HepG2 (cell line): ENCODE data around the gene PC. TPM values are rescaled to one million over a fixed set of nuclear protein-coding genes. Genes with fewer than 3 reads are reported as not detected.

Experiments used
- ASH2L ChIP-seq: fragments of 300-600, 200-600 bp; sonication (generic); IDR thresholded peaks from 2 replicates; pipeline ENCODE4 v1.7.0; 2017; ENCODE audit warnings: low read depth, mild to moderate bottlenecking, moderate library complexity, mixed read lengths, low read length; ENCODE audit not compliant: insufficient read length
- ATF2 ChIP-seq: sonication (generic); formaldehyde crosslinking; IDR thresholded peaks from 2 replicates; pipeline ENCODE4 v1.4.0; 2020; ENCODE audit warnings: missing genetic modification reagents
- CREB3 ChIP-seq: sonication (generic); formaldehyde crosslinking; IDR thresholded peaks from 2 replicates; pipeline ENCODE4 v1.5.0; 2020; ENCODE audit warnings: missing genetic modification reagents
- EP300 ChIP-seq, 3 experiments: sonication (generic) in 1 of 3; formaldehyde crosslinking in 1 of 3; IDR thresholded peaks; 2 replicates each; pipeline versions ENCODE4 v1.5.1 to v1.6.1; 2011 to 2020; ENCODE audit warnings: low read depth in 2 of 3, low read length in 2 of 3, borderline replicate concordance in 1 of 3, improper control_type of control experiment in 1 of 3, mild to moderate bottlenecking in 1 of 3, missing genetic modification reagents in 1 of 3, moderate library complexity in 1 of 3
- ETV5 ChIP-seq: IDR thresholded peaks from 2 replicates; pipeline ENCODE4 v1.6.1; 2018; ENCODE audit warnings: missing biosample characterization, missing genetic modification reagents, inconsistent platforms, borderline replicate concordance
- GPN1 ChIP-seq: sonication (generic); formaldehyde crosslinking; IDR thresholded peaks from 2 replicates; pipeline ENCODE4 v1.5.1; 2020; ENCODE audit warnings: missing genetic modification reagents, borderline replicate concordance
- HNF1A ChIP-seq, 2 experiments: sonication (generic) in 1 of 2; formaldehyde crosslinking in 1 of 2; IDR thresholded peaks; 2 replicates each; pipeline versions ENCODE4 v1.4.0 to v1.6.1; 2016 to 2020; ENCODE audit warnings: borderline replicate concordance in 1 of 2, low read depth in 1 of 2, mild to moderate bottlenecking in 1 of 2, missing genetic modification reagents in 1 of 2
- MBNL3 ChIP-seq: fragments of 250-450 bp; sonication (Bioruptor Pico); conservative IDR thresholded peaks from 2 replicates; pipeline ENCODE4 v1.8.0; 2022; ENCODE audit warnings: mild to moderate bottlenecking, inconsistent platforms
- MED13 ChIP-seq: sonication (generic); formaldehyde crosslinking; IDR thresholded peaks from 2 replicates; pipeline ENCODE4 v1.5.0; 2020; ENCODE audit warnings: missing genetic modification reagents
- MIER2 ChIP-seq: IDR thresholded peaks from 2 replicates; pipeline ENCODE4 v1.6.1; 2016; ENCODE audit warnings: missing biosample characterization, missing genetic modification reagents
- PRMT3 ChIP-seq: sonication (generic); formaldehyde crosslinking; IDR thresholded peaks from 2 replicates; pipeline ENCODE4 v1.8.1; 2022; ENCODE audit warnings: low read depth, mild to moderate bottlenecking, moderate library complexity, missing genetic modification reagents, borderline replicate concordance
- REL ChIP-seq: sonication (generic); formaldehyde crosslinking; conservative IDR thresholded peaks from 2 replicates; pipeline ENCODE4 v1.8.0; 2022; ENCODE audit warnings: mild to moderate bottlenecking, missing genetic modification reagents, moderate library complexity
- ZNF282 ChIP-seq: fragments of 450-650 bp; IDR thresholded peaks from 2 replicates; pipeline ENCODE4 v1.6.1; 2018; ENCODE audit not compliant: partially characterized antibody
- ZNF30 ChIP-seq: sonication (generic); formaldehyde crosslinking; IDR thresholded peaks from 2 replicates; pipeline ENCODE4 v1.5.0; 2020; ENCODE audit warnings: mild to moderate bottlenecking, missing genetic modification reagents
- ZNF430 ChIP-seq: sonication (generic); formaldehyde crosslinking; IDR thresholded peaks from 2 replicates; pipeline ENCODE4 v1.9.0; 2021; ENCODE audit warnings: mild to moderate bottlenecking, missing genetic modification reagents
- ZNF563 ChIP-seq: sonication (generic); formaldehyde crosslinking; IDR thresholded peaks from 2 replicates; pipeline ENCODE4 v1.8.0; 2022; ENCODE audit warnings: mild to moderate bottlenecking, moderate library complexity, missing genetic modification reagents
- ZNF781 ChIP-seq: sonication (generic); formaldehyde crosslinking; IDR thresholded peaks from 2 replicates; pipeline ENCODE4 v1.5.1; 2020; ENCODE audit warnings: borderline replicate concordance, mild to moderate bottlenecking, missing genetic modification reagents; ENCODE audit errors: not compliant biosample characterization
- ZSCAN12 ChIP-seq: sonication (generic); formaldehyde crosslinking; IDR thresholded peaks from 2 replicates; pipeline ENCODE4 v1.9.0; 2021; ENCODE audit warnings: mild to moderate bottlenecking, missing genetic modification reagents
- polyA plus RNA-seq, 8 experiments: library from polyadenylated mRNA; depleted of rRNA in 3 of 8; stranded (reverse) in 7 of 8; unstranded in 1 of 8; fragments of >200 nt; fragmentation: Illumina TruSeq in 4 of 8; extraction: Trizol in 4 of 8; gene quantifications; 2 replicates each; pipeline versions ENCODE4 v1.2.1 to v1.2.3, GENCODE V29; 2011 to 2016; ENCODE audit warnings: low read depth in 4 of 8, missing spikeins in 1 of 8, mixed read lengths in 1 of 8; ENCODE audit not compliant: insufficient read depth in 1 of 8
- total RNA-seq, 5 experiments: library from RNA; depleted of rRNA; stranded (reverse); fragments of >200 nt; fragmentation: Illumina TruSeq; extraction: Trizol; gene quantifications; 2 replicates each; pipeline ENCODE4 v1.2.3, GENCODE V29; 2016; ENCODE audit warnings: low read depth in 1 of 5

PC gene
- total and polyA plus RNA-seq, 2 of the 13 experiments (the other 11 are each of a cell fraction or from before 2014, with no cell fraction given), result 29.0 to 39.0 TPM

GRCh38 chr11:66958232-66958955 lies at the start of gene PC (continued):
- TF ChIP-seq ATF2 (CRISPR knock-in tag) (peak; percentile 64; the same call in 1 of the 2 replicates), MIER2 (CRISPR knock-in tag) (peak; percentile 79), PRMT3 (CRISPR knock-in tag) (peak; percentile 80; the same call in 1 of the 2 replicates), ZNF563 (CRISPR knock-in tag) (peak; percentile 91; the same call in 1 of the 2 replicates), ZNF781 (peak; percentile 65), ZNF282 (no peak), ASH2L (peak; percentile 80), ETV5 (CRISPR knock-in tag) (peak; percentile 55), CREB3 (CRISPR knock-in tag) (no peak), ZSCAN12 (CRISPR knock-in tag) (no peak), ZNF430 (peak; percentile 97), MBNL3 (no peak), MED13 (CRISPR knock-in tag) (no peak), EP300 (IDR thresholded peaks at IDR 0.05; ENCODE audit: low read depth in 2 of 2, low read length in 2 of 2) (peak in 1 of 2 experiments; percentile 27; a peak in 1 of 4 replicates), EP300 (CRISPR knock-in tag; IDR thresholded peaks at IDR 0.05; ENCODE audit: borderline replicate concordance) (peak; percentile 60), ZNF30 (CRISPR knock-in tag) (no peak), GPN1 (CRISPR knock-in tag) (no peak), REL (CRISPR knock-in tag) (peak; percentile 82; the same call in 1 of the 2 replicates), HNF1A (IDR thresholded peaks at IDR 0.05; ENCODE audit: low read depth) (no peak), HNF1A (CRISPR knock-in tag; IDR thresholded peaks at IDR 0.05; ENCODE audit: borderline replicate concordance) (peak; percentile 53; the same call in 1 of the 2 replicates)
